Spinal cord (tissue), 10 donors: ENCODE results near the gene AMOT. TPM values are rescaled to one million over a fixed set of nuclear protein-coding genes. Genes with fewer than 3 reads are reported as not detected.
A peak's percentile ranks its signal among the peaks of the same experiment; 100 is the strongest.

Experiments
- DNase-seq, 6 donors: peaks; one replicate each; pipeline versions ENCODE4 v3.0.0 to v3.0.0-alpha.2; 2013 to 2015; ENCODE audit warnings: low spot score in 6 of 6, low read depth in 4 of 6
- H3K27ac ChIP-seq: one replicate; pipeline ENCODE4 v1.5.1; 2013; ENCODE audit warnings: low read depth, low read length, control low read depth
- H3K27me3 ChIP-seq: one replicate; pipeline ENCODE4 v1.6.1; 2013; ENCODE audit warnings: low read length; ENCODE audit not compliant: control insufficient read depth, insufficient read depth
- H3K36me3 ChIP-seq: one replicate; pipeline ENCODE4 v1.6.1; 2013; ENCODE audit warnings: low read length; ENCODE audit not compliant: control insufficient read depth, insufficient read depth
- H3K4me1 ChIP-seq: one replicate; pipeline ENCODE4 v1.6.1; 2013; ENCODE audit warnings: low read length; ENCODE audit not compliant: control insufficient read depth, insufficient read depth
- H3K4me3 ChIP-seq: one replicate; pipeline ENCODE4 v1.5.1; 2013; ENCODE audit warnings: low read depth, low read length, control low read depth
- H3K9me3 ChIP-seq: one replicate; pipeline ENCODE4 v1.6.1; 2013; ENCODE audit warnings: low read length; ENCODE audit not compliant: control insufficient read depth, insufficient read depth
- WGBS: methylation state at CpG from one replicate; pipeline ENCODE4 v1.1.5; 2013; ENCODE audit warnings: missing lambda C conversion rate; ENCODE audit not compliant: insufficient coverage; 5-methylcytosine and 5-hydroxymethylcytosine counted together
- long read RNA-seq, 4 donors: transcript quantifications; one replicate each; lab custom pipeline, GENCODE V29; 2026
- polyA plus RNA-seq, 2 donors: library from polyadenylated mRNA; unstranded; fragments of 120-200 nt; gene quantifications; one replicate each; pipeline ENCODE4 v1.2.1, GENCODE V29; 2013; ENCODE audit not compliant: insufficient read length in 2 of 2
- total RNA-seq, 2 donors: library from RNA; depleted of rRNA in 1 of 2; stranded (reverse); fragments of 120-200 nt in 1 of 2; fragments of >200 nt in 1 of 2; gene quantifications; one replicate each; pipeline versions ENCODE4 v1.2.3 to v1.2.4, GENCODE V29; 2013 to 2014
- donor health status: healthy.

AMOT gene
- total RNA-seq (10 to 100 TPM; 17.6 to 23.9 TPM), polyA plus RNA-seq (10 to 100 TPM; 25.8 to 42.2 TPM)
- long read RNA-seq, donor 1 = 0 reads
- long read RNA-seq, donor 2, partial matches to known transcripts = 0 of 1 reads
- long read RNA-seq, donor 2, other reads (novel, unspliced or antisense) = 0 of 1 reads
- long read RNA-seq, donor 3, partial matches to known transcripts = 0 of 2 reads
- long read RNA-seq, donor 3, other reads (novel, unspliced or antisense) = 0 of 2 reads
- long read RNA-seq, donor 4 = 0 reads

GRCh38 chrX:112840382-112841113, at the start of gene AMOT:
TSS of gene AMOT (minus strand) at chrX:112840831. CDS start at chrX:112823126, 17,705 bp downstream.
- DNase-seq = peak; percentile 52 to 96 (median 65)
- Histone ChIP-seq H3K4me1 (no peaks in the 10 kb centered on the region), H3K9me3 (no peaks in the 10 kb centered on the region), H3K36me3 (no peaks in the 10 kb centered on the region), H3K27me3 (peaks cover 21% of the 10 kb centered on the region), H3K27ac (peak within 1 kb of the TSS; percentile 91), H3K4me3 (peak within 1 kb of the TSS; percentile 69)
- 12% methylated on average over 42 of the region's 49 CpGs for WGBS

GRCh38 chrX:112889400-112889799, 48.8 kb upstream of the AMOT start:
- H3K4me3 ChIP-seq = no peak overlapping the region
- H3K36me3 ChIP-seq = no peaks in the 10 kb centered on the region
- no peaks in the 10 kb centered on the region for H3K4me1 ChIP-seq
- H3K27me3 ChIP-seq = no peaks in the 10 kb centered on the region
- DNase-seq = no peak
- H3K9me3 ChIP-seq = no peaks in the 10 kb centered on the region
- 60% methylated on average over 2 of the region's 9 CpGs for WGBS
- H3K27ac ChIP-seq = no peak overlapping the region

GRCh38 chrX:112888916-112889315, 48.3 kb upstream of the AMOT start:
- Histone ChIP-seq H3K27ac (no peak overlapping the region), H3K27me3 (no peaks in the 10 kb centered on the region), H3K9me3 (no peaks in the 10 kb centered on the region), H3K4me3 (no peak overlapping the region), H3K4me1 (no peaks in the 10 kb centered on the region), H3K36me3 (no peaks in the 10 kb centered on the region)
- DNase-seq = no peak
- WGBS = 36% methylated on average over 1 of the region's 2 CpGs

GRCh38 chrX:112877771-112878173, 37.1 kb upstream of the AMOT start:
- Histone ChIP-seq H3K4me3 (no peak overlapping the region), H3K36me3 (no peaks in the 10 kb centered on the region), H3K27me3 (peaks cover 5% of the 10 kb centered on the region), H3K9me3 (no peaks in the 10 kb centered on the region), H3K27ac (no peak overlapping the region), H3K4me1 (no peaks in the 10 kb centered on the region)
- WGBS = 35% methylated on average over 2 of the region's 3 CpGs
- no peak for DNase-seq

GRCh38 chrX:112874614-112875013, 34.0 kb upstream of the AMOT start:
- peaks cover 5% of the 10 kb centered on the region for H3K27me3 ChIP-seq
- H3K27ac ChIP-seq = no peak overlapping the region
- WGBS = no CpG with 5 or more reads among the region's 1 CpG

GRCh38 chrX:112874175-112874574, 33.5 kb upstream of the AMOT start:
- Histone ChIP-seq H3K4me3 (no peak overlapping the region), H3K9me3 (no peaks in the 10 kb centered on the region), H3K27ac (no peak overlapping the region), H3K36me3 (no peaks in the 10 kb centered on the region), H3K27me3 (peaks cover 5% of the 10 kb centered on the region), H3K4me1 (no peaks in the 10 kb centered on the region)
- no CpG with 5 or more reads among the region's 1 CpG for WGBS
- DNase-seq = peak in 2 of 6 donors; percentile 27 to 62

More at GRCh38 chrX:112874614-112875013, 34.0 kb upstream of the AMOT start:
- Histone ChIP-seq H3K4me3 (no peak overlapping the region), H3K36me3 (no peaks in the 10 kb centered on the region), H3K4me1 (no peaks in the 10 kb centered on the region), H3K9me3 (no peaks in the 10 kb centered on the region)
- DNase-seq = no peak

GRCh38 chrX:112868586-112868985, 28.0 kb upstream of the AMOT start:
- DNase-seq = no peak

GRCh38 chrX:112867570-112867969, 26.9 kb upstream of the AMOT start:
- Histone ChIP-seq H3K36me3 (no peaks in the 10 kb centered on the region), H3K27ac (no peak overlapping the region), H3K27me3 (no peaks in the 10 kb centered on the region), H3K9me3 (no peaks in the 10 kb centered on the region), H3K4me1 (no peaks in the 10 kb centered on the region), H3K4me3 (no peak overlapping the region)
- WGBS = 50% methylated on average over 1 of the region's 2 CpGs
- DNase-seq = no peak

More at GRCh38 chrX:112868586-112868985, 28.0 kb upstream of the AMOT start:
- Histone ChIP-seq H3K4me3 (no peak overlapping the region), H3K4me1 (no peaks in the 10 kb centered on the region), H3K36me3 (no peaks in the 10 kb centered on the region), H3K9me3 (no peaks in the 10 kb centered on the region), H3K27me3 (no peaks in the 10 kb centered on the region), H3K27ac (no peak overlapping the region)
- no CpG with 5 or more reads among the region's 3 CpGs for WGBS

GRCh38 chrX:112866175-112866574, 25.5 kb upstream of the AMOT start:
- Histone ChIP-seq H3K9me3 (no peaks in the 10 kb centered on the region), H3K36me3 (no peaks in the 10 kb centered on the region), H3K4me1 (no peaks in the 10 kb centered on the region), H3K27me3 (no peaks in the 10 kb centered on the region), H3K27ac (no peak overlapping the region), H3K4me3 (no peak overlapping the region)
- DNase-seq = no peak
- no CpG with 5 or more reads among the region's 1 CpG for WGBS
